HUES6 (cell line): ENCODE measurements around the gene DGKH.

Source experiments
- H3K27ac ChIP-seq: 2 replicates; pipeline ENCODE4 v1.7.0; 2013; ENCODE audit warnings: low read depth, mild to moderate bottlenecking, low read length, inconsistent platforms
- H3K27me3 ChIP-seq: 2 replicates; pipeline ENCODE4 v1.6.1; 2013; ENCODE audit warnings: low read length; ENCODE audit not compliant: control insufficient read depth, insufficient read depth
- H3K36me3 ChIP-seq: 2 replicates; pipeline ENCODE4 v1.6.1; 2013; ENCODE audit warnings: low read length; ENCODE audit not compliant: control insufficient read depth, insufficient read depth
- H3K4me1 ChIP-seq: 2 replicates; pipeline ENCODE4 v1.6.1; 2013; ENCODE audit warnings: low read length; ENCODE audit not compliant: control insufficient read depth, insufficient read depth
- H3K4me3 ChIP-seq: 2 replicates; pipeline ENCODE4 v1.5.1; 2013; ENCODE audit warnings: low read depth, low read length
- H3K9ac ChIP-seq: one replicate; pipeline ENCODE4 v1.6.1; 2013; ENCODE audit warnings: mild to moderate bottlenecking, low read length
- H3K9me3 ChIP-seq: 2 replicates; pipeline ENCODE4 v1.6.1; 2013; ENCODE audit warnings: low read depth, low read length; ENCODE audit not compliant: control insufficient read depth, insufficient read depth

Gene DGKH

GRCh38 chr13:42260903-42261654 lies 212.6 kb downstream of the DGKH start:
- no peak overlapping the region for H3K4me3 ChIP-seq
- no peak overlapping the region for H3K9ac ChIP-seq
- peaks cover 14% of the 10 kb centered on the region; the same call in 1 of the 2 replicates for H3K9me3 ChIP-seq
- H3K27me3 ChIP-seq, result no peaks in the 10 kb centered on the region
- H3K4me1 ChIP-seq, result peaks cover 3% of the 10 kb centered on the region; the same call in 1 of the 2 replicates
- no peak overlapping the region for H3K27ac ChIP-seq
- H3K36me3 ChIP-seq, result no peaks in the 10 kb centered on the region

- Histone ChIP-seq H3K36me3 (no peaks in the 10 kb centered on the region), H3K27ac (no peak overlapping the region), H3K27me3 (no peaks in the 10 kb centered on the region), H3K4me1 (peaks cover 4% of the 10 kb centered on the region; the same call in 1 of the 2 replicates), H3K4me3 (no peak overlapping the region), H3K9ac (no peak overlapping the region), H3K9me3 (peaks cover 20% of the 10 kb centered on the region)
Measured at GRCh38 chr13:42266473-42266872, 218.0 kb downstream of the DGKH start.

GRCh38 chr13:42270160-42270856 lies 221.9 kb downstream of the DGKH start:
- Histone ChIP-seq H3K36me3 (no peaks in the 10 kb centered on the region), H3K27me3 (no peaks in the 10 kb centered on the region), H3K4me3 (peak overlapping the region; percentile 95; the same call in 1 of the 2 replicates), H3K27ac (no peak overlapping the region), H3K9me3 (peaks cover 16% of the 10 kb centered on the region; the same call in 1 of the 2 replicates), H3K9ac (no peak overlapping the region), H3K4me1 (peaks cover 14% of the 10 kb centered on the region)

GRCh38 chr13:42270857-42271215 lies 222.4 kb downstream of the DGKH start:
- Histone ChIP-seq H3K27ac (no peak overlapping the region), H3K9me3 (peaks cover 16% of the 10 kb centered on the region; the same call in 1 of the 2 replicates), H3K4me3 (peak overlapping the region; percentile 95), H3K27me3 (no peaks in the 10 kb centered on the region), H3K4me1 (peaks cover 14% of the 10 kb centered on the region), H3K36me3 (no peaks in the 10 kb centered on the region), H3K9ac (peak overlapping the region; percentile 77)

- H3K9ac ChIP-seq, result peak overlapping the region; percentile 77
- H3K9me3 ChIP-seq, result peaks cover 16% of the 10 kb centered on the region; the same call in 1 of the 2 replicates
- H3K36me3 ChIP-seq, result no peaks in the 10 kb centered on the region
- peaks cover 16% of the 10 kb centered on the region for H3K4me1 ChIP-seq
- H3K4me3 ChIP-seq, result peak overlapping the region; percentile 95
- H3K27me3 ChIP-seq, result no peaks in the 10 kb centered on the region
- H3K27ac ChIP-seq, result peak overlapping the region; percentile 73; the same call in 1 of the 2 replicates
Measured at GRCh38 chr13:42271337-42272114, 223.1 kb downstream of the DGKH start.

GRCh38 chr13:42272115-42272803 lies 223.8 kb downstream of the DGKH start, which contains the start of gene AKAP11:
Gene AKAP11, plus strand, starts transcription at chr13:42272152. Its CDS starts 14,197 bp downstream, at chr13:42286349.
- Histone ChIP-seq H3K4me1 (peaks cover 19% of the 10 kb centered on the region), H3K27ac (peak within 1 kb of the TSS; percentile 73; the same call in 1 of the 2 replicates), H3K27me3 (no peaks in the 10 kb centered on the region), H3K4me3 (peak within 1 kb of the TSS; percentile 95), H3K36me3 (no peaks in the 10 kb centered on the region), H3K9ac (peak within 1 kb of the TSS; percentile 85), H3K9me3 (peaks cover 16% of the 10 kb centered on the region; the same call in 1 of the 2 replicates)

GRCh38 chr13:42272804-42273175 lies 224.3 kb downstream of the DGKH start:
- Histone ChIP-seq H3K27ac (no peak overlapping the region), H3K27me3 (no peaks in the 10 kb centered on the region), H3K4me3 (peak overlapping the region; percentile 95), H3K9ac (peak overlapping the region; percentile 85), H3K4me1 (peaks cover 24% of the 10 kb centered on the region), H3K9me3 (peaks cover 16% of the 10 kb centered on the region; the same call in 1 of the 2 replicates), H3K36me3 (no peaks in the 10 kb centered on the region)

- Histone ChIP-seq H3K27me3 (no peaks in the 10 kb centered on the region), H3K36me3 (no peaks in the 10 kb centered on the region), H3K27ac (no peak overlapping the region), H3K9ac (no peak overlapping the region), H3K4me1 (peaks cover 28% of the 10 kb centered on the region), H3K4me3 (no peak overlapping the region), H3K9me3 (peaks cover 15% of the 10 kb centered on the region; the same call in 1 of the 2 replicates)
Measured at GRCh38 chr13:42274386-42275097, 226.1 kb downstream of the DGKH start.

- Histone ChIP-seq H3K4me1 (peaks cover 28% of the 10 kb centered on the region), H3K27ac (no peak overlapping the region), H3K27me3 (no peaks in the 10 kb centered on the region), H3K36me3 (no peaks in the 10 kb centered on the region), H3K4me3 (no peak overlapping the region), H3K9ac (no peak overlapping the region), H3K9me3 (peaks cover 11% of the 10 kb centered on the region; the same call in 1 of the 2 replicates)
Measured at GRCh38 chr13:42275098-42275471, 226.6 kb downstream of the DGKH start.

- Histone ChIP-seq H3K9ac (no peak overlapping the region), H3K9me3 (peaks cover 7% of the 10 kb centered on the region; the same call in 1 of the 2 replicates), H3K27ac (no peak overlapping the region), H3K4me3 (no peak overlapping the region), H3K36me3 (no peaks in the 10 kb centered on the region), H3K4me1 (peaks cover 28% of the 10 kb centered on the region), H3K27me3 (no peaks in the 10 kb centered on the region)
Measured at GRCh38 chr13:42275506-42275905, 227.1 kb downstream of the DGKH start.
